T-cell (primary cell): ENCODE data around the gene GRIA3. TPM values are rescaled to one million over a fixed set of nuclear protein-coding genes. Genes with fewer than 3 reads are reported as not detected.

ENCODE experiments used
- ATAC-seq, 4 experiments: fragments of 200-7000 bp in 3 of 4; fragments of 150-1000 bp in 1 of 4; cut with Tn5 transposase; replicated peaks in 1 of 4; 1 replicate in 3 of 4; 2 replicates in 1 of 4; pipeline ENCODE4 v1.10.0; 2021; ENCODE audit warnings: moderate library complexity in 3 of 4, mild to moderate bottlenecking in 2 of 4, moderate number of reproducible peaks in 1 of 4
- CTCF ChIA-PET, 2 donors: fragments of 300-600 bp; sonication (Branson Sonifier 250); formaldehyde crosslinking; loops; one replicate each; lab custom pipeline; 2022; ENCODE audit warnings: antibody characterized with exemption in 2 of 2; lab: Charles Lee
- POLR2A ChIA-PET, 2 donors: fragments of 300-600 bp; sonication (Branson Sonifier 250); formaldehyde crosslinking; loops; one replicate each; lab custom pipeline; 2022; ENCODE audit warnings: antibody characterized with exemption in 2 of 2; lab: Charles Lee
- DNase-seq, 35 experiments: peaks; one replicate each; pipeline versions ENCODE4 v3.0.0 to v3.0.0-alpha.2; 2013 to 2023
- H3K27ac ChIP-seq: one replicate; pipeline ENCODE4 v1.5.1; 2013; ENCODE audit warnings: low read length
- H3K27me3 ChIP-seq, 2 experiments: replicated peaks in 1 of 2; 1 replicate in 1 of 2; 2 replicates in 1 of 2; pipeline versions ENCODE4 v1.6.1 to v1.7.0; 2013; ENCODE audit warnings: low read length in 1 of 2, mixed read lengths in 1 of 2; ENCODE audit not compliant: control insufficient read depth in 2 of 2, insufficient read depth in 2 of 2; ENCODE audit errors: extremely low read depth in 1 of 2
- H3K36me3 ChIP-seq, 2 donors: 1 replicate in 1 of 2; 2 replicates in 1 of 2; pipeline versions ENCODE4 v1.6.1 to v1.7.0; 2013; ENCODE audit warnings: low read length in 1 of 2; ENCODE audit not compliant: control insufficient read depth in 2 of 2, insufficient read depth in 1 of 2; ENCODE audit errors: extremely low read depth in 1 of 2
- H3K4me1 ChIP-seq, 2 experiments: 1 replicate in 1 of 2; 2 replicates in 1 of 2; pipeline versions ENCODE4 v1.6.1 to v1.7.0; 2013; ENCODE audit warnings: low read length in 2 of 2, mixed read lengths in 1 of 2; ENCODE audit not compliant: insufficient read depth in 2 of 2, control insufficient read depth in 1 of 2; ENCODE audit errors: extremely low read depth in 1 of 2
- H3K4me3 ChIP-seq, 2 donors: 1 replicate in 1 of 2; 2 replicates in 1 of 2; pipeline versions ENCODE4 v1.5.1 to v1.7.0; 2013; ENCODE audit warnings: mild to moderate bottlenecking in 2 of 2, low read length in 1 of 2, moderate library complexity in 1 of 2; ENCODE audit not compliant: control insufficient read depth in 1 of 2; ENCODE audit errors: extremely low read depth in 1 of 2
- H3K9me3 ChIP-seq: 2 replicates; pipeline ENCODE4 v1.7.0; 2013
- H3K27ac Mint-ChIP-seq, 2 donors: one replicate each; pipeline ENCODE4 v1.8.0; 2020 to 2021; ENCODE audit warnings: mild to moderate bottlenecking in 2 of 2, mixed read lengths in 2 of 2
- H3K27me3 Mint-ChIP-seq, 2 donors: one replicate each; pipeline ENCODE4 v1.8.0; 2021 to 2022; ENCODE audit warnings: mixed read lengths in 2 of 2
- H3K36me3 Mint-ChIP-seq: one replicate; pipeline ENCODE4 v1.8.0; 2021; ENCODE audit warnings: mixed read lengths
- H3K4me1 Mint-ChIP-seq, 3 donors: one replicate each; pipeline ENCODE4 v1.8.0; 2020 to 2022; ENCODE audit warnings: mixed read lengths in 3 of 3, mild to moderate bottlenecking in 1 of 3
- H3K4me3 Mint-ChIP-seq, 3 donors: one replicate each; pipeline ENCODE4 v1.8.0; 2020 to 2022; ENCODE audit warnings: mild to moderate bottlenecking in 3 of 3, mixed read lengths in 3 of 3, moderate library complexity in 3 of 3
- H3K9me3 Mint-ChIP-seq, 3 donors: one replicate each; pipeline ENCODE4 v1.8.0; 2020 to 2022; ENCODE audit warnings: mixed read lengths in 3 of 3
- WGBS: methylation state at CpG from one replicate; pipeline ENCODE4 v1.1.5; 2013; ENCODE audit warnings: missing lambda C conversion rate; ENCODE audit not compliant: insufficient coverage; 5-methylcytosine and 5-hydroxymethylcytosine counted together
- total RNA-seq, 35 experiments: library from RNA in 6 of 35; stranded (reverse) in 6 of 35; fragments of 120-200 nt in 1 of 35; gene quantifications; one replicate each; pipeline versions ENCODE4 v1.2.1 to v1.2.4 and lab custom pipeline; 2013 to 2026

The GRIA3 gene
- total RNA-seq, 5 donors from 2014 or later (not counting 1 experiment from before 2014, with no cell fraction given), result 0.82 TPM; not detected in 4

- Histone ChIP-seq H3K9me3 (no peaks in the 10 kb centered on the region), H3K4me3 (peak overlapping the region in 1 of 2 donors; percentile 6), H3K4me1 (no peaks in the 10 kb centered on the region), H3K36me3 (no peaks in the 10 kb centered on the region), H3K27me3 (no peaks in the 10 kb centered on the region), H3K27ac (no peak overlapping the region)
- Mint-ChIP-seq H3K4me1 (no peaks in the 10 kb centered on the region), H3K9me3 (no peaks in the 10 kb centered on the region), H3K27me3 (peaks cover 0 to 10% of the 10 kb centered on the region in 2 donors), H3K27ac (no peak overlapping the region), H3K36me3 (no peaks in the 10 kb centered on the region), H3K4me3 (no peak overlapping the region)
- ATAC-seq, result no peak
- CTCF ChIA-PET, result no interaction called here
- WGBS, result no CpG with 5 or more reads among the region's 4 CpGs
- POLR2A ChIA-PET, result interaction anchor here in 1 of 2 donors (0.6 kb wide), 1 partner anchor 166 kb away, joined by 7 read pairs; no protein-coding TSS in a partner anchor
- DNase-seq, result no peak
Measured at GRCh38 chrX:123202523-123202922, 18.4 kb downstream of the GRIA3 start.

DNA sequence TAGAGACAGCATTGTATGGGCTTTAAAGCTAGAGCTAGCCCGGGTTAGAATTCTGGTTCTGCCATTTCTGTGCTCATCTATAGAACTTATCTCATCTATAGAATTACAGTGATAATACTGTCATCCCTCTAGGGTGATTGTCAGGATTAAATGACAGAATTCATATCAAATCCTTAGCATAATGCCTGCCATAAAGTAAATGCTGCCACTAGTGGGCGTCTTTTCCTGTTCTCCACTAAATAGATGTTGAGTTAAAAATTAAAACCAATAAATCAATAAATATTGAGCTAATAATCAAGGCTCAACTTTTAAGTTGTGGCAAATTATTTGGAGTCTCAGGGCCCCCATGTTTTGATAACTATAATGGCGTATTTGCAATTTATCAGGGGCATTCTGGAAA is 19.7 kb downstream of the GRIA3 start:
- Mint-ChIP-seq H3K4me1 (no peaks in the 10 kb centered on the region), H3K36me3 (no peaks in the 10 kb centered on the region)

DNA sequence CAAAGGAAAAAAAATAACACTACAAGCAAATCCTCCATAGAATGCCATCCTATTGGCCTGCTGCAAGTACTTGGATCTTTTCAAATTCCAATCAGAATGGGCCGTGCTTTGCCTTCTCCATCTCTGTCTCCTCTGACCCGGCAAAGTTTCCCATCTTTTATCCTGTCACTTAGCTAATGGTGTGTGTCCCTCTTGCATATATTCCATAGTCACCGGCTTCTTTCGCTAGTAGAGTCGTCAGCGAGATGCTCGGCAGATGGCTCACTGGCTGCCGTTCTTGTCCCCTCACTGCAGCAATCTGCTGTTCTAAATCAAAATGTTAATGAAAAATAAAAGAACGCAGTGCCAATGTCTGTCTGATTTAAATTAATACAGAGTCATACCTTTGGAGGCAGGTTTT is 22.1 kb downstream of the GRIA3 start:
- 100% methylated on average over 1 of the region's 9 CpGs for WGBS
- Histone ChIP-seq H3K36me3 (no peaks in the 10 kb centered on the region), H3K27ac (no peak overlapping the region), H3K27me3 (no peaks in the 10 kb centered on the region), H3K4me1 (no peaks in the 10 kb centered on the region), H3K4me3 (no peak overlapping the region), H3K9me3 (no peaks in the 10 kb centered on the region)
- H3K27ac Mint-ChIP-seq, result no peak overlapping the region
- DNase-seq (no peak), ATAC-seq (no peak)
- no peak overlapping the region for H3K4me3 Mint-ChIP-seq
- no peaks in the 10 kb centered on the region for H3K9me3 Mint-ChIP-seq
- no peaks in the 10 kb centered on the region for H3K4me1 Mint-ChIP-seq
- H3K36me3 Mint-ChIP-seq, result no peaks in the 10 kb centered on the region
- peaks cover 0 to 13% of the 10 kb centered on the region in 2 donors for H3K27me3 Mint-ChIP-seq
- ChIA-PET CTCF (no interaction called here), POLR2A (no interaction called here)

More for the DNA sequence above, 19.7 kb downstream of the GRIA3 start:
- peaks cover 0 to 14% of the 10 kb centered on the region in 2 donors for H3K27me3 Mint-ChIP-seq
- DNase-seq (no peak), ATAC-seq (no peak)
- POLR2A ChIA-PET, result no interaction called here
- WGBS, result no CpG with 5 or more reads among the region's 3 CpGs
- Histone ChIP-seq H3K27me3 (no peaks in the 10 kb centered on the region), H3K4me1 (no peaks in the 10 kb centered on the region), H3K9me3 (no peaks in the 10 kb centered on the region), H3K27ac (no peak overlapping the region), H3K36me3 (no peaks in the 10 kb centered on the region), H3K4me3 (no peak overlapping the region)
- no peak overlapping the region for H3K27ac Mint-ChIP-seq
- no peaks in the 10 kb centered on the region for H3K9me3 Mint-ChIP-seq
- no peak overlapping the region for H3K4me3 Mint-ChIP-seq
- CTCF ChIA-PET, result no interaction called here

DNA sequence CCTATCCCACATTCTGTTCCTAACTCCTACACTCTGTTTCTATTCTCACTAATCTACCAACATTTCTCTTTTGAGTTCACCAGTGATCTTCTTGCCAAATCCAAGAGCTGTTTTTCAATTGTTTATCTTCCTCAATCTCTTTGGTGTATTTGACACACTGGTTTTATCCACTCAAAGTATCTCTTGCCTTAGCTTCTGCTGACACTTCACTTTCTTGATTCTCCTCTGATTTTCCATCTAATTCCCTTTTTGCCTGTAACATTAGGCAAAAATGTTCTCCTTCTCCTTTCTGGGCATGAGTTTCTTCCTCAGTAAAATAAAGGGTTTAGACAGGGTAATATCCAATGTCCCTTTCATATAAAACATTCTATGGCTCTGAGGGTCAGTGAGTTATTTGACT is 26.2 kb downstream of the GRIA3 start:
- CTCF ChIA-PET, result interaction anchor here in 1 of 2 donors (0.7 kb wide), 1 partner anchor 118 kb away, joined by 3 read pairs; no protein-coding TSS in a partner anchor
- H3K9me3 Mint-ChIP-seq, result no peaks in the 10 kb centered on the region
- H3K36me3 ChIP-seq, result no peaks in the 10 kb centered on the region

DNA sequence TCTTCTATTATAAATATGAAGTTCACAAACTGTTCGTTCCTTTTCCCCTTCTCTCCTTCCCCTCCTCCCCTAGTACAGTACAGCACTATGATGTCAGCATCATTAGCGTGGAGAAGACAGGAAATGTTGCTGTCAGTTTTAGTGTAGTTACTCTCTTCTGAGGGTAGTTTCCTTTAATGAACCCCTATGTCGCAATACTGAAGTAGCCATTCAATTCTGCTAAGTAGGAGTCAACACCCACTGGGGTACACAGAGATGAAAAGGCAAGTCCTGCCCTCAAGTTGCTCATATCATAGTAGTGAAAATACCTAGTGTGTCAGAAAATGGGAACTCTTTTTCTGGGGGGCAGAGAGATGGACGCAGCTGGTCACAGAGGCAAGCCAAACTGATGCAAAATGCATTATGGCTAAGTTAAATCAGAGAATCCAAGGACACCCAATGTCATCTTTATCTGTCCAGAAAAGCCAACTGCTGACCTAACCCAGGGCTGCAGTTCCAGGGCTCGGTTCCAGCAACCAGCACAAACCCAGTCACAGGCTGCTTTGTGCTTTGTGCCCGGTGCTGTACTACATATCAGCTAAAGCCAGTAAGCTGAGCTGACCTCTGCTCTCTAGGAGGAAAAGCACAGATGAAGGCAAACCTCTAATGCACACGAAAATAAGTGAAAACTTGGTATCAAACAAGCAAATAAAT is 31.5 kb downstream of the GRIA3 start:
- Mint-ChIP-seq H3K27me3 (peaks cover 0 to 3% of the 10 kb centered on the region in 2 donors), H3K36me3 (no peaks in the 10 kb centered on the region), H3K4me1 (no peaks in the 10 kb centered on the region), H3K9me3 (no peaks in the 10 kb centered on the region), H3K27ac (no peak overlapping the region), H3K4me3 (no peak overlapping the region)
- Histone ChIP-seq H3K36me3 (no peaks in the 10 kb centered on the region), H3K4me1 (no peaks in the 10 kb centered on the region), H3K27me3 (no peaks in the 10 kb centered on the region), H3K27ac (no peak overlapping the region), H3K4me3 (no peak overlapping the region), H3K9me3 (no peaks in the 10 kb centered on the region)
- WGBS, result 59% methylated on average over 3 of the region's 7 CpGs
- no peak for ATAC-seq
- CTCF ChIA-PET, result no interaction called here
- DNase-seq, result no peak
- POLR2A ChIA-PET, result no interaction called here

More for the DNA sequence above, 26.2 kb downstream of the GRIA3 start:
- POLR2A ChIA-PET, result no interaction called here
- no peak overlapping the region for H3K27ac Mint-ChIP-seq
- DNase-seq, result no peak
- Histone ChIP-seq H3K4me3 (no peak overlapping the region), H3K9me3 (no peaks in the 10 kb centered on the region), H3K27ac (no peak overlapping the region), H3K27me3 (no peaks in the 10 kb centered on the region), H3K4me1 (no peaks in the 10 kb centered on the region)
- peaks cover 0 to 10% of the 10 kb centered on the region in 2 donors for H3K27me3 Mint-ChIP-seq
- H3K4me1 Mint-ChIP-seq, result no peaks in the 10 kb centered on the region
- ATAC-seq, result no peak
- no peaks in the 10 kb centered on the region for H3K36me3 Mint-ChIP-seq
- no peak overlapping the region for H3K4me3 Mint-ChIP-seq

DNA sequence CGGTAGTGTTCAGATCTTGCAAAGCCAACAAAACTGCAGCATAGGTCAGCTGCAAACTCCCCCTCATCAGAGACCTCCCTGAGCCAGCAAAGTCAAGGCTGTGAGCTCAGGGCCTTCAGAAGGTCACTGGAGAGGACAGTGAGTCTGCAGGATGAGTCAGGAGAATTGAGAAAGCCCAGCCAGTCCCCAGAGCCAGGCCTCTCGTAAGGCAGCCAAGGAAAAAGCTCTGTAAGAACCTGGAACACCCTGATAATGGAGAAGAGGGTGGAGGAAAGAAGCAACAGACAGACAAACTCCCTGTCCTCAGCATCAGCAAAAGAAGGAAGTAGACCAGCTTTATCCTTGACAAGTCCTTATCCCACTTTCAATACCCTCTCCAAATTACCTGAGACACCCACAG is 33.0 kb downstream of the GRIA3 start:
- no CpG with 5 or more reads among the region's 2 CpGs for WGBS
- H3K4me3 ChIP-seq, result no peak overlapping the region
- H3K4me1 ChIP-seq, result no peaks in the 10 kb centered on the region
- no peak overlapping the region for H3K27ac ChIP-seq
- H3K4me1 Mint-ChIP-seq, result no peaks in the 10 kb centered on the region
- no peaks in the 10 kb centered on the region for H3K36me3 Mint-ChIP-seq
- H3K9me3 ChIP-seq, result no peaks in the 10 kb centered on the region
- ChIA-PET CTCF (no interaction called here), POLR2A (no interaction called here)
- H3K36me3 ChIP-seq, result no peaks in the 10 kb centered on the region
- H3K4me3 Mint-ChIP-seq, result no peak overlapping the region
- H3K27me3 Mint-ChIP-seq, result peaks cover 0 to 3% of the 10 kb centered on the region in 2 donors
- ATAC-seq, result no peak
- H3K9me3 Mint-ChIP-seq, result no peaks in the 10 kb centered on the region
- no peaks in the 10 kb centered on the region for H3K27me3 ChIP-seq
- no peak for DNase-seq
- H3K27ac Mint-ChIP-seq, result no peak overlapping the region
